GM23338 (cell line): ENCODE data around the gene ARL6IP4. TPM values are rescaled to one million over a fixed set of nuclear protein-coding genes. Genes with fewer than 3 reads are reported as not detected.

Experiments used
- ATAC-seq: fragments of 200-7000 bp; cut with Tn5 transposase; 3 replicates; pipeline ENCODE4 v1.9.1; 2020
- DNase-seq: peaks from one replicate; pipeline ENCODE4 v3.0.0-alpha.2; 2015; ENCODE audit warnings: low spot score
- H2AFZ ChIP-seq: fragments of 200-600 bp; sonication (generic); 2 replicates; pipeline ENCODE4 v1.8.0; 2016; ENCODE audit warnings: antibody characterized with exemption, mild to moderate bottlenecking, moderate library complexity
- H3F3A ChIP-seq: fragments of 200-600 bp; sonication (generic); replicated peaks from 2 replicates; pipeline ENCODE4 v1.8.0; 2017; ENCODE audit warnings: antibody characterized with exemption, mixed run types, low read depth
- H3K27ac ChIP-seq: fragments of 200-600 bp; sonication (generic); 2 replicates; pipeline ENCODE4 v1.6.1; 2016; ENCODE audit warnings: low read depth
- H3K27me3 ChIP-seq: fragments of 200-600 bp; sonication (generic); 2 replicates; pipeline ENCODE4 v1.8.0; 2016; ENCODE audit warnings: mild to moderate bottlenecking, mixed run types, moderate library complexity; ENCODE audit not compliant: insufficient read depth
- H3K36me3 ChIP-seq: fragments of 200-600 bp; sonication (generic); 2 replicates; pipeline ENCODE4 v1.8.0; 2016; ENCODE audit warnings: mild to moderate bottlenecking; ENCODE audit not compliant: insufficient read depth
- H3K4me1 ChIP-seq: fragments of 200-600 bp; sonication (generic); 2 replicates; pipeline ENCODE4 v1.8.0; 2016; ENCODE audit warnings: mild to moderate bottlenecking, moderate library complexity; ENCODE audit not compliant: insufficient read depth
- H3K4me2 ChIP-seq: fragments of 200-600 bp; sonication (generic); 2 replicates; pipeline ENCODE4 v1.7.1; 2017; ENCODE audit warnings: mixed run types
- H3K4me3 ChIP-seq: fragments of 200-600 bp; sonication (generic); 2 replicates; pipeline ENCODE4 v1.6.1; 2016; ENCODE audit warnings: mixed run types
- H3K79me2 ChIP-seq: fragments of 200-600 bp; sonication (generic); replicated peaks from 2 replicates; pipeline ENCODE4 v1.8.0; 2017; ENCODE audit warnings: mild to moderate bottlenecking; ENCODE audit not compliant: insufficient read depth
- H3K9me2 ChIP-seq: fragments of 200-600 bp; sonication (generic); 2 replicates; pipeline ENCODE4 v1.8.0; 2017; ENCODE audit not compliant: insufficient read depth
- H4K20me1 ChIP-seq: fragments of 200-600 bp; sonication (generic); replicated peaks from 2 replicates; pipeline ENCODE4 v1.8.0; 2017; ENCODE audit warnings: mild to moderate bottlenecking; ENCODE audit not compliant: insufficient read depth
- H3K27ac Mint-ChIP-seq: 2 replicates; pipeline ENCODE4 v1.8.0; 2020; ENCODE audit warnings: inconsistent platforms, mild to moderate bottlenecking, moderate library complexity, mixed read lengths
- H3K27me3 Mint-ChIP-seq: 3 replicates; pipeline ENCODE4 v1.8.0; 2022; ENCODE audit warnings: low read depth, mild to moderate bottlenecking, moderate library complexity, mixed read lengths, inconsistent platforms; ENCODE audit not compliant: insufficient read depth, poor library complexity
- H3K36me3 Mint-ChIP-seq: 3 replicates; pipeline ENCODE4 v1.8.0; 2021; ENCODE audit warnings: low read depth, mild to moderate bottlenecking, inconsistent platforms, moderate library complexity, mixed read lengths
- H3K4me1 Mint-ChIP-seq: 3 replicates; pipeline ENCODE4 v1.8.0; 2020; ENCODE audit warnings: mild to moderate bottlenecking, inconsistent platforms, mixed read lengths
- H3K4me3 Mint-ChIP-seq: 3 replicates; pipeline ENCODE4 v1.8.0; 2021; ENCODE audit warnings: moderate library complexity, mild to moderate bottlenecking, inconsistent platforms, mixed read lengths
- H3K9me3 Mint-ChIP-seq: 3 replicates; pipeline ENCODE4 v1.8.0; 2020; ENCODE audit warnings: moderate library complexity, mild to moderate bottlenecking, inconsistent platforms, mixed read lengths
- CREB1 ChIP-seq: fragments of 250-450 bp; sonication (Bioruptor Pico); IDR thresholded peaks from 2 replicates; pipeline ENCODE4 v1.5.0; 2020; ENCODE audit warnings: low read depth, mild to moderate bottlenecking, moderate library complexity
- CTCF ChIP-seq, 2 experiments: fragments of 200-600 bp in 1 of 2; sonication (generic) in 1 of 2; conservative IDR thresholded peaks; 2 replicates each; pipeline versions ENCODE4 v1.5.1 to v1.6.1; 2016 to 2017; ENCODE audit warnings: antibody characterized with exemption in 2 of 2, low read depth in 2 of 2, mild to moderate bottlenecking in 2 of 2, moderate library complexity in 1 of 2
- ETS1 ChIP-seq: IDR thresholded peaks from 2 replicates; pipeline ENCODE4 v1.6.1; 2016; ENCODE audit warnings: antibody characterized with exemption
- EZH2 ChIP-seq: fragments of 200-600 bp; sonication (generic); IDR thresholded peaks from one replicate; pipeline ENCODE4 v1.8.0; 2017; ENCODE audit warnings: antibody characterized with exemption, mild to moderate bottlenecking, low read depth; ENCODE audit not compliant: unreplicated experiment
- EZH2phosphoT487 ChIP-seq: fragments of 200-600 bp; sonication (generic); IDR thresholded peaks from one replicate; pipeline ENCODE4 v1.8.1; 2018; ENCODE audit warnings: antibody characterized with exemption; ENCODE audit not compliant: unreplicated experiment
- JUNB ChIP-seq: IDR thresholded peaks from one replicate; pipeline ENCODE4 v1.6.1; 2016; ENCODE audit warnings: antibody characterized with exemption; ENCODE audit not compliant: unreplicated experiment
- NANOG ChIP-seq: IDR thresholded peaks from 2 replicates; pipeline ENCODE4 v1.6.1; 2016; ENCODE audit warnings: antibody characterized with exemption, borderline replicate concordance
- REST ChIP-seq: IDR thresholded peaks from one replicate; pipeline ENCODE4 v1.6.1; 2018; ENCODE audit warnings: antibody characterized with exemption; ENCODE audit not compliant: unreplicated experiment
- STAT1 ChIP-seq: IDR thresholded peaks from one replicate; pipeline ENCODE4 v1.6.1; 2016; ENCODE audit warnings: antibody characterized with exemption; ENCODE audit not compliant: unreplicated experiment
- ZNF331 ChIP-seq: fragments of 250-450 bp; sonication (Bioruptor Pico); IDR thresholded peaks from 2 replicates; pipeline ENCODE4 v1.5.0; 2020; ENCODE audit warnings: low read depth, mild to moderate bottlenecking, moderate library complexity
- polyA plus RNA-seq: library from polyadenylated mRNA; unstranded; fragments of >200 nt; fragmentation: Nextera tagmentation; extraction: Ambion mirVana; gene quantifications from 2 replicates; pipeline ENCODE4 v1.2.1, GENCODE V29; 2016
- total RNA-seq: library from RNA; depleted of rRNA; stranded (reverse); fragments of >200 nt; shearing (Covaris generic); gene quantifications from 2 replicates; pipeline ENCODE4 v1.2.3, GENCODE V29; 2014

Gene ARL6IP4
- total and polyA plus RNA-seq, 2 experiments from 2014 or later = 85.5 to 169 TPM

GRCh38 chr12:122989225-122989839, 8.9 kb downstream of the ARL6IP4 start:
- DNase-seq (peak; percentile 34), ATAC-seq (peak; percentile 54)
- Histone ChIP-seq H2AFZ (no peak overlapping the region), H3K4me2 (no peak overlapping the region), H3K27me3 (no peaks in the 10 kb centered on the region), H3K36me3 (no peaks in the 10 kb centered on the region), H3K4me1 (peaks cover under 1% of the 10 kb centered on the region; the same call in 1 of the 2 replicates), H3F3A (no peaks in the 10 kb centered on the region), H4K20me1 (no peaks in the 10 kb centered on the region), H3K4me3 (no peak overlapping the region), H3K79me2 (no peaks in the 10 kb centered on the region), H3K27ac (no peak overlapping the region), H3K9me2 (no peaks in the 10 kb centered on the region)
- Mint-ChIP-seq H3K27me3 (peaks cover 3% of the 10 kb centered on the region), H3K9me3 (no peaks in the 10 kb centered on the region), H3K36me3 (no peaks in the 10 kb centered on the region), H3K4me1 (peaks cover 3% of the 10 kb centered on the region; the same call in 1 of the 3 replicates), H3K27ac (no peak overlapping the region), H3K4me3 (no peak overlapping the region)
- TF ChIP-seq REST = no peak
- TF ChIP-seq CTCF (conservative IDR thresholded peaks at IDR 0.05; ENCODE audit: low read depth in 2 of 2) = peak in 1 of 2 experiments; percentile 16; a peak in 1 of 4 replicates
- no peak for TF ChIP-seq ZNF331 (CRISPR knock-in tag)
- TF ChIP-seq EZH2 = no peak
- no peak for TF ChIP-seq JUNB
- TF ChIP-seq STAT1 = no peak
- TF ChIP-seq EZH2phosphoT487 = no peak

- Histone ChIP-seq H3K4me2 (no peak overlapping the region), H2AFZ (no peak overlapping the region), H3K27me3 (no peaks in the 10 kb centered on the region), H3K9me2 (no peaks in the 10 kb centered on the region), H3K4me3 (no peak overlapping the region), H3K4me1 (no peaks in the 10 kb centered on the region), H3K79me2 (no peaks in the 10 kb centered on the region), H4K20me1 (no peaks in the 10 kb centered on the region), H3K36me3 (no peaks in the 10 kb centered on the region), H3K27ac (no peak overlapping the region), H3F3A (no peaks in the 10 kb centered on the region)
- Mint-ChIP-seq H3K36me3 (no peaks in the 10 kb centered on the region), H3K27ac (no peak overlapping the region), H3K27me3 (peaks cover 3% of the 10 kb centered on the region), H3K4me1 (no peaks in the 10 kb centered on the region), H3K9me3 (no peaks in the 10 kb centered on the region), H3K4me3 (no peak overlapping the region)
- ATAC-seq (no peak), DNase-seq (no peak)
- TF ChIP-seq ETS1 (no peak), REST (no peak), CREB1 (CRISPR knock-in tag) (no peak), ZNF331 (CRISPR knock-in tag) (no peak), JUNB (no peak), NANOG (no peak), EZH2phosphoT487 (no peak)
These were observed 9.5 kb downstream of the ARL6IP4 start for GRCh38 chr12:122989874-122990419.
